ENCODE results near the gene CYP27B1.

Gene CYP27B1

GRCh38 chr12:57751788-57752667, 14.8 kb downstream of the CYP27B1 start, which contains the start of gene CDK4:
Gene CDK4 (minus strand): TSS chr12:57752310. CDS start chr12:57751717, 593 bp downstream.
- peak; percentile 94 to 99 (median 97) for DNase-seq (ENCODE audit: low read depth in 3 of 3)

- no peak for DNase-seq (ENCODE audit: low read depth in 3 of 3)
Measured at GRCh38 chr12:57751432-57751787, 15.5 kb downstream of the CYP27B1 start.

- no peak for DNase-seq (ENCODE audit: low read depth in 3 of 3)
Measured at GRCh38 chr12:57750561-57751431, 16.1 kb downstream of the CYP27B1 start.

GRCh38 chr12:57749061-57749460, 17.8 kb downstream of the CYP27B1 start:
- DNase-seq (ENCODE audit: low read depth in 3 of 3), result no peak

GRCh38 chr12:57746025-57746424, 20.9 kb downstream of the CYP27B1 start:
- DNase-seq (ENCODE audit: low read depth in 3 of 3), result no peak

- DNase-seq (ENCODE audit: low read depth in 3 of 3), result no peak
Measured at GRCh38 chr12:57745485-57745881, 21.4 kb downstream of the CYP27B1 start.

- peak; percentile 90 to 95 (median 92) for DNase-seq (ENCODE audit: low read depth in 3 of 3)
Measured at GRCh38 chr12:57744777-57745484, 21.9 kb downstream of the CYP27B1 start, which contains the start of gene TSPAN31. Gene TSPAN31 (plus strand): TSS chr12:57745039. CDS start chr12:57745155, 116 bp downstream.

- peak in 2 of 3 experiments; percentile 58 to 73 for DNase-seq (ENCODE audit: low read depth in 3 of 3)
Measured at GRCh38 chr12:57744194-57744776, 22.6 kb downstream of the CYP27B1 start.

- DNase-seq (ENCODE audit: low read depth in 3 of 3), result no peak
Measured at GRCh38 chr12:57743769-57744168, 23.1 kb downstream of the CYP27B1 start.

GRCh38 chr12:57741844-57742738, 24.8 kb downstream of the CYP27B1 start:
- peak; percentile 59 to 82 (median 62) for DNase-seq (ENCODE audit: low read depth in 3 of 3)

- DNase-seq (ENCODE audit: low read depth in 3 of 3), result no peak
Measured at GRCh38 chr12:57741413-57741789, 25.5 kb downstream of the CYP27B1 start.

- peak in 1 of 3 experiments; percentile 75 for DNase-seq (ENCODE audit: low read depth in 3 of 3)
Measured at GRCh38 chr12:57740656-57741412, 26.0 kb downstream of the CYP27B1 start.

GRCh38 chr12:57739914-57740538, 26.9 kb downstream of the CYP27B1 start:
- DNase-seq (ENCODE audit: low read depth in 3 of 3), result no peak

GRCh38 chr12:57739387-57739786, 27.5 kb downstream of the CYP27B1 start:
- no peak for DNase-seq (ENCODE audit: low read depth in 3 of 3)

- DNase-seq (ENCODE audit: low read depth in 3 of 3), result no peak
Measured at GRCh38 chr12:57738661-57739237, 28.1 kb downstream of the CYP27B1 start, which contains the start of gene AGAP2. Gene AGAP2 (minus strand): TSS chr12:57738742. CDS start chr12:57738246, 496 bp downstream.

GRCh38 chr12:57737467-57738460, 29.1 kb downstream of the CYP27B1 start:
- DNase-seq (ENCODE audit: low read depth in 3 of 3), result no peak

GRCh38 chr12:57736741-57737466, 30.0 kb downstream of the CYP27B1 start:
- DNase-seq (ENCODE audit: low read depth in 3 of 3), result no peak
